Measurements from ENCODE around the gene COBLL1.
A peak's percentile ranks its signal among the peaks of the same experiment; 100 is the strongest.
"Not testable (repeated sequence)": the region's sequence is repeated elsewhere in the genome, so short reads cannot be mapped to it uniquely, and the experiment has no call there.

COBLL1 gene

GRCh38 chr2:164710837-164711765 lies 130.5 kb downstream of the COBLL1 start:
- no peak for DNase-seq (ENCODE audit: low spot score)

- DNase-seq (ENCODE audit: low spot score): not testable (repeated sequence)
Measured at GRCh38 chr2:164710252-164710836, 131.3 kb downstream of the COBLL1 start.

- DNase-seq (ENCODE audit: low spot score): peak; percentile 44
Measured at GRCh38 chr2:164706522-164706921, 135.1 kb downstream of the COBLL1 start.

GRCh38 chr2:164705412-164706167 lies 136.0 kb downstream of the COBLL1 start:
- DNase-seq (ENCODE audit: low spot score): no peak

GRCh38 chr2:164703915-164704706 lies 137.5 kb downstream of the COBLL1 start:
- no peak for DNase-seq (ENCODE audit: low spot score)

GRCh38 chr2:164701565-164701964 lies 140.1 kb downstream of the COBLL1 start:
- DNase-seq (ENCODE audit: low spot score): no peak

- no peak for DNase-seq (ENCODE audit: low spot score)
Measured at GRCh38 chr2:164700390-164700789, 141.2 kb downstream of the COBLL1 start.

GRCh38 chr2:164697688-164698461 lies 143.7 kb downstream of the COBLL1 start:
- DNase-seq (ENCODE audit: low spot score): peak; percentile 12

GRCh38 chr2:164696634-164697033 lies 145.0 kb downstream of the COBLL1 start:
- DNase-seq (ENCODE audit: low spot score): no peak

GRCh38 chr2:164694275-164694695 lies 147.3 kb downstream of the COBLL1 start:
- DNase-seq (ENCODE audit: low spot score): no peak

- no peak for DNase-seq (ENCODE audit: low spot score)
Measured at GRCh38 chr2:164693834-164694233, 147.8 kb downstream of the COBLL1 start.

GRCh38 chr2:164693390-164693789 lies 148.2 kb downstream of the COBLL1 start:
- DNase-seq (ENCODE audit: low spot score): no peak

GRCh38 chr2:164692958-164693357 lies 148.7 kb downstream of the COBLL1 start:
- no peak for DNase-seq (ENCODE audit: low spot score)

GRCh38 chr2:164692114-164692513 lies 149.5 kb downstream of the COBLL1 start:
- no peak for DNase-seq (ENCODE audit: low spot score)

GRCh38 chr2:164691346-164691887 lies 150.2 kb downstream of the COBLL1 start:
- no peak for DNase-seq (ENCODE audit: low spot score)

GRCh38 chr2:164690361-164690760 lies 151.3 kb downstream of the COBLL1 start:
- no peak for DNase-seq (ENCODE audit: low spot score)

GRCh38 chr2:164688896-164689419 lies 152.7 kb downstream of the COBLL1 start:
- no peak for DNase-seq (ENCODE audit: low spot score)

- DNase-seq (ENCODE audit: low spot score): no peak
Measured at GRCh38 chr2:164681009-164681408, 160.6 kb downstream of the COBLL1 start.

GRCh38 chr2:164678631-164679149 lies 162.9 kb downstream of the COBLL1 start:
- no peak for DNase-seq (ENCODE audit: low spot score)

GRCh38 chr2:164677733-164678132 lies 163.9 kb downstream of the COBLL1 start:
- DNase-seq (ENCODE audit: low spot score): no peak
